SK-N-MC (cell line): Measurements from ENCODE around the gene OR2AT4.
"Not testable (repeated sequence)": the region's sequence is repeated elsewhere in the genome, so short reads cannot be mapped to it uniquely, and the experiment has no call there.

Experiments
- EZH2 ChIP-seq: fragments of 200-600 bp; sonication (generic); IDR thresholded peaks from one replicate; pipeline ENCODE4 v1.6.1; 2017; ENCODE audit warnings: antibody characterized with exemption
- FOXP2 ChIP-seq: optimal IDR thresholded peaks from 2 replicates; pipeline ENCODE3; 2011; ENCODE audit warnings: mild to moderate bottlenecking, moderate library complexity; ENCODE audit not compliant: insufficient read depth; ENCODE audit errors: extremely low read length, control extremely low read depth
- POLR2AphosphoS5 ChIP-seq: IDR thresholded peaks from 2 replicates; pipeline ENCODE4 v1.6.1; 2012; ENCODE audit warnings: mild to moderate bottlenecking, low read depth, low read length, borderline replicate concordance

DNA sequence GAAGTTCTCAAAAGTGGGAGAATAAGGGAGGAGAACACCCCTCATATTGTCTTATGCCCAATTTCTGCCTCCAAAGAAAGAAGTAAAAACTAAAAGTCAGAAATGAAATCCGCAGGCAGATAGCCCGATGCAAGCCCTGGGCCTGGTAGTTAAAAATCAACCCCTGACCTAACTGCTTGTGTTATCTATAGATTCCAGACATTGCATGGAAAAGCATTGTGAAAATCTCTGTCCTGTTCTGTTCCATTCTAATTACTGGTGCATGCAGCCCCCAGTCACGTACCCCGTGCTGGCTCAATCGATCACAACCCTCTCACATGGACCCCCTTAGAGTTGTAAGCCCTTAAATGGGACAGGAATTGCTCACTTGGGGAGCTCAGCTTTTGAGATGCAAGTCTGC, 50.0 kb downstream of the OR2AT4 start:
- not testable (repeated sequence) for TF ChIP-seq POLR2AphosphoS5, EZH2, FOXP2
